ENCODE results near the gene NID1. TPM values are rescaled to one million over a fixed set of nuclear protein-coding genes. Genes with fewer than 3 reads are reported as not detected.

NID1 gene
- total and polyA plus RNA-seq, 2 of the 4 experiments (the other 2 are of a cell fraction): 21.9 to 83.3 TPM

- H4K91ac ChIP-seq (ENCODE audit: insufficient read depth, low read depth, low read length): no peak overlapping the region
- H2BK120ac ChIP-seq (ENCODE audit: low read depth, low read length): no peak overlapping the region
- H3K9me3 ChIP-seq (ENCODE audit: control insufficient read depth, insufficient read depth, low read length): no peaks in the 10 kb centered on the region
- no peak overlapping the region for H2BK15ac ChIP-seq (ENCODE audit: low read depth, low read length)
- TF ChIP-seq FOS (IDR thresholded peaks at IDR 0.05; ENCODE audit: low read depth, low read length) (no peak), POLR2A (IDR thresholded peaks at IDR 0.05; ENCODE audit: low read depth, low read length) (no peak), MAFK (IDR thresholded peaks at IDR 0.05; ENCODE audit: low read depth, low read length) (no peak), NFE2L2 (IDR thresholded peaks at IDR 0.05; ENCODE audit: low read depth, low read length) (no peak), CTCF (conservative IDR thresholded peaks at IDR 0.05; ENCODE audit: low read depth, low read length) (no peak), CHD1 (IDR thresholded peaks at IDR 0.05; ENCODE audit: low read depth, low read length) (no peak), SMC3 (IDR thresholded peaks at IDR 0.05; ENCODE audit: low read depth, low read length) (no peak), RFX5 (IDR thresholded peaks at IDR 0.05; ENCODE audit: low read depth, low read length) (no peak), USF2 (IDR thresholded peaks at IDR 0.05; ENCODE audit: low read depth, low read length) (no peak), RCOR1 (IDR thresholded peaks at IDR 0.05; ENCODE audit: insufficient replicate concordance, low read length) (no peak), BHLHE40 (IDR thresholded peaks at IDR 0.05; ENCODE audit: low read depth, low read length) (no peak), RAD21 (IDR thresholded peaks at IDR 0.05; ENCODE audit: low read length) (no peak), ELK1 (IDR thresholded peaks at IDR 0.05; ENCODE audit: borderline replicate concordance, low read depth, low read length) (no peak), MAZ (IDR thresholded peaks at IDR 0.05; ENCODE audit: borderline replicate concordance, low read depth, low read length) (no peak), MXI1 (IDR thresholded peaks at IDR 0.05; ENCODE audit: borderline replicate concordance, low read depth, low read length) (no peak)
- in situ Hi-C loops (cut with MboI; ENCODE audit: low sequenced_read_pairs): no loop called here
- peaks cover 5 to 24% of the 10 kb centered on the region in 2 experiments; a peak in 3 of 4 replicates for H3K79me1 ChIP-seq (ENCODE audit: low read depth in 1 of 2, low read length in 2 of 2)
- BruUV-seq (replicated peaks): no TSS peak
- H3K27me3 ChIP-seq (ENCODE audit: control insufficient read depth, insufficient read depth, low read length): no peaks in the 10 kb centered on the region
- DNase-seq: no peak
- no peak overlapping the region for H3K9ac ChIP-seq (ENCODE audit: low read depth, low read length)
- H4K8ac ChIP-seq (ENCODE audit: low read depth in 2 of 2, low read length in 2 of 2): no peak overlapping the region
- peaks cover 39% of the 10 kb centered on the region for H3K36me3 ChIP-seq (ENCODE audit: control insufficient read depth, insufficient read depth, low read length)
- H4K5ac ChIP-seq (ENCODE audit: low read depth, low read length): no peak overlapping the region
- H2AK5ac ChIP-seq (ENCODE audit: low read depth, low read length): no peak overlapping the region
- H3K27ac ChIP-seq (ENCODE audit: insufficient read depth, low read length): no peak overlapping the region
- dilution Hi-C loops (cut with HindIII; ENCODE audit: low sequenced_read_pairs, unreplicated experiment): no loop called here
- H2BK5ac ChIP-seq (ENCODE audit: low read depth, low read length, poor library complexity, severe bottlenecking): no peak overlapping the region
- no peak overlapping the region for H2AK9ac ChIP-seq (replicated peaks; ENCODE audit: low read depth, low read length, poor library complexity)
- ATAC-seq (ENCODE audit: low read depth): no peak
- peaks cover 3% of the 10 kb centered on the region; the same call in 1 of the 2 replicates for H3K4me1 ChIP-seq (ENCODE audit: control insufficient read depth, insufficient read depth, low read length)
- no CpG with 5 or more reads among the region's 3 CpGs for WGBS, 2 experiments (ENCODE audit: extremely low coverage in 2 of 2, insufficient read length in 1 of 2)
- no peak overlapping the region for H3K14ac ChIP-seq (replicated peaks; ENCODE audit: low read depth, low read length)
- H3K4me2 ChIP-seq (ENCODE audit: low read depth, low read length): no peak overlapping the region
- H3K56ac ChIP-seq (ENCODE audit: extremely low read depth, insufficient read depth, low read length): no peak overlapping the region
- H3K4ac ChIP-seq (ENCODE audit: low read depth, low read length): no peak overlapping the region
- H2AFZ ChIP-seq (replicated peaks; ENCODE audit: low read length, poor library complexity): no peak overlapping the region
- CTCF ChIA-PET: no interaction called here
- peaks cover 8% of the 10 kb centered on the region for H3K9me1 ChIP-seq (ENCODE audit: insufficient read depth, low read length)
- no peak overlapping the region for H3K4me3 ChIP-seq (ENCODE audit: insufficient read depth, low read depth, low read length)
- H4K20me1 ChIP-seq (ENCODE audit: insufficient read depth, low read length): peaks cover 5% of the 10 kb centered on the region; the same call in 1 of the 2 replicates
- H3K18ac ChIP-seq (ENCODE audit: low read depth, low read length): no peak overlapping the region
- H2BK20ac ChIP-seq (ENCODE audit: low read depth, low read length): no peak overlapping the region
- H3K23ac ChIP-seq (ENCODE audit: low read depth, low read length): no peak overlapping the region
- POLR2A ChIA-PET (ENCODE audit: unreplicated experiment): no interaction called here
- intact Hi-C loops (cut with micrococcal nuclease): no loop called here
Measured at GRCh38 chr1:236044341-236044740, 20.5 kb downstream of the NID1 start.
